Activated CD4-positive, alpha-beta T cell treated with anti-CD3 and anti-CD28 coated beads, Interleukin-2, Interleukin-4, amounts not matched to agents 100 ng/mL and 50 ng/mL, durations not matched to agents 16 hours and 8 hours (primary cell): Measurements from ENCODE around the gene IL37.
"Not testable (repeated sequence)": the region's sequence is repeated elsewhere in the genome, so short reads cannot be mapped to it uniquely, and the experiment has no call there.

Experiments
- DNase-seq: peaks from one replicate; pipeline ENCODE4 v3.0.0-alpha.2; 2020; ENCODE audit warnings: low spot score

Gene IL37

GRCh38 chr2:112889976-112890375 is 21.0 kb upstream of the IL37 start:
- no peak for DNase-seq

- DNase-seq = no peak
Observed at GRCh38 chr2:112891385-112891831, 19.6 kb upstream of the IL37 start.

DNA sequence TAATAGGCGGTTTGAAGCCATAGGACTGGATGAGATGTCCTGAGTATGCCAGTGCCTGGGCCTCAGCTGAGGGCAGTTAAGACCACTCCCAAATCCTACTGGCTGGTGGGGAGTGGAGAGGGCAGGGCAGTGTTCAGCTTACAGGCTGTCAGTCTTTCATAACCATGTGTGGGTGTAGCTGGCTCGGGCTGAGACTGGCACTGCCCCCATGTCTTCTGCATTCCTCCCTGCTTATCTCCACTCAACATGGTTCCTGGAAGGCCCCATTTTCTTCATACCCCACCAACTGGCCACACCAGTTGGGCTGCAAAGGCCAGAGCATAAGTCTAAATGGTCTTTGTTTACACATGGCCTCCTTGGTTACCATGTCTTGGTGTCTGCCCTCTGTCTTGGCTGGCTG is 17.2 kb upstream of the IL37 start:
- no peak for DNase-seq

DNA sequence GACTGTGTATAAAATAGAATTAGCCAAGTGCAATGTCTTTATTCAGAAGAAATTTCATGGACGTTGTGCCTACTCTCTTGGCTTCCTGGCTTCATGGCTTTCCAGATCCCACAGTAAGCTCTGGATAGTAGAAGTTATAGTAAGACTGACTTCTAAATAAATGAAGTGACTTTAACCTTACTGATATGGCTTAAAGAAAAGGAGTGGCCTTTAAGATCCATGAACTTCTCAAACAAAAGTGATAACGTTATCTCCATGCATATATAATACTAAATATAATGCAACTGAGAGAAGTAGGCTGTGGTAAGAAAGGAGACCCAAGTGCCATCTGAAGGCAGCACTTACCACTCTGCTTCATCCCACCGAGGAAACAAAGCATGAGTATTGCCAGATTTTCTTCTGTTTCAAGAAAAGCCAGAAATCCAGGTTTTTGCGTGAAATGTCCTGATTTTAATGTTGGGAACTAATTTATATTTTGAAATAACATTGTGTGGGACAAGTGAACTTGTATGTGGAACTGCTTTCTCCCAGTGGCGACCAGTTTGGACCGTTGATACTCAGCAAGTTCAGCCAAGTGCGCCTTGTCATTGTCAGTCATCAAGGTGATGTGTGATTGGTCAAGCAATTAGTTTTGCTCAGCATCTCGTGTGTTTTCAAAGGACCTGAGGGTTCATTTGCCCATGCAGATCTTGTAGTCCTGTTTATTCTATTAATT is 13.9 kb upstream of the IL37 start:
- no peak for DNase-seq

- no peak for DNase-seq
Observed at GRCh38 chr2:112897624-112897978, 13.4 kb upstream of the IL37 start.

DNA sequence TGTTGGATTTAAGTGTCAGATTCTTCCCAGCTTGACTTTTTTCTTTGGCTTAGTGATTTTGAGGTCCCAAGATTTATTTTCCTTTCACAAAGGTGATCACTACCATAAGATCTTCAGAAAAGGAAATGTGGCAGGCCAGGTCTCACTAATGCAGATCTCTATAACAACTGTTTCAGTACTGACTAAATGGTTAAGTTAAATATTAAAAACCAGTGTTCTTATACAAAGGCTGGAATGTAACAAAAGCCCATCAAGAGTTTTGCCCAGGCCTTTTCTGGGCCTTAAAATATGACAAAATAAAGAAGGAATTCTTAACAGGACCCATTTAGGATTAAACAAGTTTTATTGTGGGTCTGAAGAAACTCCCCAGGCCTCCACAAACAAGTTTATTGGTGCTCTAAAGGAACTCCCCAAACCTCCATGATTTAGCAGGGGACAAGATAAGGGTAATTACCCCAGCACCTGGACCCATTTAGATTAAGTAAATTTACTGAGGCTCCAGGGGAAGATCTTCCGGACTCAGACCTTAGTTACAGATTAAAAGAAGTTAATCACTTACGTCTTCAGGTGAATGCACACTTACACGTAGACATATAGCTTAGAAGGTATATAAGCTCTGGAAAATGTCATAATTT is 9.4 kb upstream of the IL37 start:
- not testable (repeated sequence) for DNase-seq

DNA sequence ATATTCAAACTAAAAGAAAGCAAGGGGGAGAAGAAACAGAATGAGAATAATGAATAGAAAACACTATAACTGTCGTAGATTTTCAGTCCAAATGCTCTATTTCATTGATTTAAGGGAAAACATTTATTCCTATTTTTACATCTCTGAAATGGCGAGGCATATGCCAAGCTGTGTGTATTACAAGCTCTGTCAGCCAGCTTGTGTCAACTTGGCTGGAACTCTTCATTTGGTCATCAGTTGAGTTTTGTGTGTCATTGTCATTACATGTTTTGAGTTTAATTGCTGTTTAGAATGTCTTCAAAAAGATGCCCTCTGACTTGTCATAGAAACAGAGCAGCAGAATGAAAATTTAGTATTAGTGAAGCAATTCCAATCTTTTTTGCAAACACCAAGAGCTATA is 8.1 kb upstream of the IL37 start:
- DNase-seq = no peak

GRCh38 chr2:112904883-112905282 is 6.1 kb upstream of the IL37 start:
- DNase-seq = no peak

GRCh38 chr2:112906276-112906675 is 4.7 kb upstream of the IL37 start:
- DNase-seq = no peak

DNA sequence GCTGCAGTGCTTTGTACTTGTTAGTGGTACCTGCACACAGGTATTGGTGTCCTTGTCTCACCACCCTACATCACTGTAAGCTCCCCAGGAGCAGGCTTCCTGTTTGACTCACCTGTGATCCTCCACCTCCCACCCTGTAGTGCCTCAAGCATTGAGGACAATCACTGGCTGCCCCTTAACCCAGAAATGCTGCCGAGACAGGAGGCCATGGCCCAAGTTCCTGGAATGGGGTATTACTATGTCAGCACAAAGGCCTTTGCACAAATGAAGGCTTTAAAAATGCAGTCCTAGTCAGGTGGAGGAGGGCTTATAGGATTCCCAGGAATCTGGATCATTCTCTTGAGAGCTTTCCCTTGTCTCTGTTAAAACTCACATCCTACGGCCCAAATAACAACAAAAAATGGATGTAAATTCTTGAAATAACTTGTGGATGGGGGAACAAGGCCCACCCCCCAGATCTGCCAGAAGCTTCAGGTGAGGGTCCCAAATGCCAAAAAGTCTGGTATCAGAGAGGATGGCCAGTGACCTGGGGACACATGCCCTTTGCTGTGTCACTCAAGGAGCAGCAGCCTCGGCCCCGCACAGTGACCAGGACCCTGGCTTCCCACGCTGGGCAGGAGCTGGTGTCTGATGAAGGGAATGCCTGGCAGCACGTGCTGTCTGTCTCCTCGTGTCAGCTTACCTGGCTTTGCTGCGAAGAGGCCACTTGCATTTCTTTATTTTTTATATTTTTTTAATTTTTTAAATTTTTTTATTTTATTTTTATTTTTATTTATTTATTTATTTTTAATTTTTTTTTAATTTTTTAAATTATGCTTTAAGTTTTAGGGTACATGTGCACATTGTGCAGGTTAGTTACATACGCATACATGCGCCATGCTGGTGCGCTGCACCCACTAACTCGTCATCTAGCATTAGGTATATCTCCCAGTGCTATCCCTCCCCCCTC is 3.7 kb upstream of the IL37 start:
- no peak for DNase-seq

- DNase-seq = not testable (repeated sequence)
Observed at GRCh38 chr2:112908559-112908958, 2.4 kb upstream of the IL37 start.

- DNase-seq = no peak
Observed at GRCh38 chr2:112910219-112910618, 746 bp upstream of the IL37 start.

GRCh38 chr2:112912403-112912802 is 1.4 kb downstream of the IL37 start:
- DNase-seq = no peak

DNA sequence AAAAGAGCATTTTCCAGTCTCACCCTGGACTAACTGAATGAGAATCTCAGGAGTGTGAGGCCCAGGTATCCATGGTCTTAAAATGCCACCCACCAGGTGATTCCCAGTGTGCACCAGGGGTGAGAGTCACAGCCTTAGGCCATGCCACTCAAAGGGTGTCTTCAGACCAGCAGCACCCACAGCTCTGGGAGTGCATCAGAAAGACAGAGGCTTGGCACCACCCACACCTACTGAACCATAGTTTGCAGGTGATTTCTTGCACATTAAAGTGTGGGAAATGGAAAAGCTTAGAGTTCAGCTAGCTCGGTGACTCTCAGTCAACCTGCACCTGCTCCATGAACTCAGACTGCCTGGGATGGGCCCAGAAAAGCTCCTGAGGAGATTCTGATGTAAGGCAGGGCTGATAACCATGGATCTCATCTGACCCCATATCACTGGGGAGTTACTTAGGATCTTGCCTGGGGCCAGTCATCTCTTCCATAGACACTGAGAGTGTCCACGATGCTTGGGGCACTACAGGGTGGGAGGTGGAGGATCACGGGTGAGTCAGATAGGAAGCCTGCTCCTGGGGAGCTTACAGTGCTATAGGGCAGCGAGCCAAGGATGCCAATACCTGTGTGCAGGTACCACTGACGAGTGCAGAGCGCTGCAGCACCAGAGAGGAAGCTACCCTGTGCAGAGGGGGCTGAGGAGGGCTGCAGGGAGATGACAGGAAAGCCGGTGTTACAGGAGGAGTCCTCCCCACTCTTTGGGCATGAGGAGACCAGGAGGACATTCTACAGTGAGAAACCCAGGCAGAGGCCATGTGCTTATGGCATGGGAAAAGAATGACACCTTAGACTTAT is 4.6 kb downstream of the IL37 start:
- no peak for DNase-seq

GRCh38 chr2:112916145-112916571 is 5.2 kb downstream of the IL37 start:
- peak; percentile 31 for DNase-seq

DNA sequence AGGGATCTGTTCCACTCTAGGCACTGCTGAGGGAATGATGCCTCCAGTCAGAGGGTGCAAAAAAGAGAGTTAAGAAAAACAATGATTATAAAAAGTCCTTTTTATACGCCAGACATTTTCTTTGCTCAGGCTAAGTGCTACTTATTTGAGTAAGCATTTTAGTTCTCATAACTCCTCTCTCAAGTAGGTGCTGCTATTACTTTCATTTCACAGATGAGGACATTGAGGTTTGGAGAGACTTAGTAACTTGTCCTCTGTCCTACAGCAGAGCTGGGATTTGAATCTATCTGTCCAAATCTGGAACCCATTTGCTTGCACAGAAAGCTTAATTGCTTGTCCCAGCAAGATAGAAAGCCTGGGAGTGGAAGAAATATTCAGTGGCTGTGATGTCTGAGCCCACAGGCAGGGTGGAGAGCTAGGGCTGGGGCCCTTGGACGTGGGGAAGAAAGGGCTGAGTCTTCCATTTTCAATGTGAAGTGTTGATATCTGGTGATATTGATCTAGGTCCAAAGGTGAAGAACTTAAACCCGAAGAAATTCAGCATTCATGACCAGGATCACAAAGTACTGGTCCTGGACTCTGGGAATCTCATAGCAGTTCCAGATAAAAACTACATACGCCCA is 5.8 kb downstream of the IL37 start:
- peak; percentile 47 for DNase-seq

DNA sequence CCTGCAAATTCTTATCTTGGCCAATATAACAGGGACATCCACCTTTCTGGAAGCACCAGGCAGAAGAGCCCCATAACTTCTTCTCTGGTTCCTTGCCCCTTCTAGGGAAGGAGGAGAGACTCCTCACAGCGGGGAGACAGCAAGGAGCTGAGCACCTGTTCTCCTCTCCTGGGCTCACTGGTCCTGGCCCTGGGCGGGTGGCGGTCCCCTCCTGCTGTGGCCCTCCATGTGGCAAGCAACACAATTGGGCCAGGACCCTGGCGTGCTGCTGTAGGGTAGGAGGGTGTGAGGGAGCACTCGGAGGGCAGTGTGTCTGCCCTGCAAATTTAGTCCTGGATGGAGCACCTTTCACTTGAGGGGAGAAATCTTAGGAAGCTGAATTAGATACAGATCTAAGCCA is 6.9 kb downstream of the IL37 start:
- DNase-seq = no peak

GRCh38 chr2:112918256-112918655 is 7.3 kb downstream of the IL37 start:
- no peak for DNase-seq

GRCh38 chr2:112919086-112919485 is 8.1 kb downstream of the IL37 start:
- DNase-seq = no peak

- peak; percentile 59 for DNase-seq
Observed at GRCh38 chr2:112920923-112921532, 10.1 kb downstream of the IL37 start.

DNA sequence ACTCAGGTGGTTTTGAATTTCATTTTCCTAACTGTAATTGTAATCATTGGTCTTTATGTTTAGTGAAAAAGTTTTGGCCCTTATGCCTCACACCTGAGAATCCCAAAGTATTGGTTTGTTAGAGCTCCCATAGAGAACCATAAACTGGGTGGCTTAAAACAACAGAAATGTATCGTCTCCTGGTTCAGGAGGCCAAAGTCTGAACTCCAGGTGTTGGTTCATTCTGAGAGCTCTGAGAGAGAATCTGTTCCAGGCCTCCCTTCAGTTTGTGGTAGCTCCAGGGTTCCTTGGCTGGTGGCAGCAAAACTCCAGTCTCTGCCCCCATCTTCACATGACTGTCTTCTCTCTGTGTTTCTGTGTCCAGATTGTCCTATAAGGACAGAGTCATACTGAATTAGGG is 11.0 kb downstream of the IL37 start:
- DNase-seq = no peak
